IMR-90 (cell line): Measurements from ENCODE around the gene PRSS53. TPM values are rescaled to one million over a fixed set of nuclear protein-coding genes. Genes with fewer than 3 reads are reported as not detected.

Experiments used
- polyA plus RNA-seq, 3 experiments: library from polyadenylated mRNA; depleted of rRNA; stranded (reverse); fragments of >200 nt; gene quantifications; 2 replicates each; pipeline ENCODE4 v1.2.3, GENCODE V29; 2012; ENCODE audit warnings: low replicate concordance in 1 of 3
- total RNA-seq: library from RNA; depleted of rRNA; stranded (reverse); fragments of >200 nt; gene quantifications from 2 replicates; pipeline ENCODE4 v1.2.3, GENCODE V29; 2012; rRNA removed

The PRSS53 gene
- total and polyA plus RNA-seq, 2 of the 4 experiments (the other 2 are of a cell fraction): 0.72 to 5.9 TPM

Other genes with a start within 250 kb of the PRSS53 start
- gene BCL7C, start 194.9 kb downstream of the PRSS53 start, total RNA-seq: 32.3 and 38.6 TPM in 2 replicates
- gene BCL7C, start 194.9 kb downstream of the PRSS53 start, polyA plus RNA-seq (2012; rRNA removed): 34.9 and 54.4 TPM in 2 replicates
- 0.18 and 0.56 TPM in 2 replicates for gene CTF1, start 192.3 kb downstream of the PRSS53 start, total RNA-seq
- gene CTF1, start 192.3 kb downstream of the PRSS53 start, polyA plus RNA-seq (2012; rRNA removed): 12.9 and 13.8 TPM in 2 replicates
- 5.0 and 5.8 TPM in 2 replicates for gene FBXL19, start 165.4 kb downstream of the PRSS53 start, total RNA-seq
- 13.8 and 19.6 TPM in 2 replicates for gene FBXL19, start 165.4 kb downstream of the PRSS53 start, polyA plus RNA-seq (2012; rRNA removed)
- gene ORAI3, start 139.9 kb downstream of the PRSS53 start, total RNA-seq: 6.8 and 6.9 TPM in 2 replicates
- 16.9 TPM in 2 replicates for gene ORAI3, start 139.9 kb downstream of the PRSS53 start, polyA plus RNA-seq (2012; rRNA removed)
- 0.54 and 0.56 TPM in 2 replicates for gene SETD1A, start 131.2 kb downstream of the PRSS53 start, total RNA-seq
- 5.8 and 6.5 TPM in 2 replicates for gene SETD1A, start 131.2 kb downstream of the PRSS53 start, polyA plus RNA-seq (2012; rRNA removed)
- 9.4 and 11.3 TPM in 2 replicates for gene HSD3B7, start 103.7 kb downstream of the PRSS53 start, total RNA-seq
- 8.5 and 9.3 TPM in 2 replicates for gene HSD3B7, start 103.7 kb downstream of the PRSS53 start, polyA plus RNA-seq (2012; rRNA removed)
- gene STX1B, start 78.3 kb downstream of the PRSS53 start, total RNA-seq: 3.9 TPM in 2 replicates
- gene STX1B, start 78.3 kb downstream of the PRSS53 start, polyA plus RNA-seq (2012; rRNA removed): 11.4 and 14.9 TPM in 2 replicates
- 23.5 and 25.0 TPM in 2 replicates for gene STX4, start 55.4 kb downstream of the PRSS53 start, total RNA-seq
- gene STX4, start 55.4 kb downstream of the PRSS53 start, polyA plus RNA-seq (2012; rRNA removed): 66.4 and 67.9 TPM in 2 replicates
- gene ZNF668, start 14.7 kb downstream of the PRSS53 start, total RNA-seq: 4.5 and 5.3 TPM in 2 replicates
- gene ZNF668, start 14.7 kb downstream of the PRSS53 start, polyA plus RNA-seq (2012; rRNA removed): 11.6 and 15.4 TPM in 2 replicates
- 6.8 and 6.9 TPM in 2 replicates for gene ZNF646, start 14.5 kb downstream of the PRSS53 start, total RNA-seq
- gene ZNF646, start 14.5 kb downstream of the PRSS53 start, polyA plus RNA-seq (2012; rRNA removed): 4.9 and 5.5 TPM in 2 replicates
- 61.9 and 65.2 TPM in 2 replicates for gene VKORC1, start 5.9 kb upstream of the PRSS53 start, total RNA-seq
- gene VKORC1, start 5.9 kb upstream of the PRSS53 start, polyA plus RNA-seq (2012; rRNA removed): 317 and 362 TPM in 2 replicates
- gene BCKDK, start 19.4 kb upstream of the PRSS53 start, total RNA-seq: 24.4 and 26.0 TPM in 2 replicates
- 79.3 and 89.7 TPM in 2 replicates for gene BCKDK, start 19.4 kb upstream of the PRSS53 start, polyA plus RNA-seq (2012; rRNA removed)
- 18.9 and 19.4 TPM in 2 replicates for gene KAT8, start 28.7 kb upstream of the PRSS53 start, total RNA-seq
- gene KAT8, start 28.7 kb upstream of the PRSS53 start, polyA plus RNA-seq (2012; rRNA removed): 27.4 and 28.4 TPM in 2 replicates
- not detected in 2 replicates for gene PRSS8, start 46.8 kb upstream of the PRSS53 start, total RNA-seq
- gene PRSS8, start 46.8 kb upstream of the PRSS53 start, polyA plus RNA-seq (2012; rRNA removed): 0.10 TPM in 1 of 2 replicates, not detected in the other
- gene PRSS36, start 61.1 kb upstream of the PRSS53 start, total RNA-seq: under 0.01 and 0.18 TPM in 2 replicates
- 0.55 and 0.72 TPM in 2 replicates for gene PRSS36, start 61.1 kb upstream of the PRSS53 start, polyA plus RNA-seq (2012; rRNA removed)
- 42.8 and 51.9 TPM in 2 replicates for gene FUS, start 91.2 kb upstream of the PRSS53 start, total RNA-seq
- gene FUS, start 91.2 kb upstream of the PRSS53 start, polyA plus RNA-seq (2012; rRNA removed): 313 and 340 TPM in 2 replicates
- gene PYCARD, start 113.8 kb upstream of the PRSS53 start, total RNA-seq: 10.2 and 13.1 TPM in 2 replicates
- 20.5 and 30.1 TPM in 2 replicates for gene PYCARD, start 113.8 kb upstream of the PRSS53 start, polyA plus RNA-seq (2012; rRNA removed)
- gene TRIM72, start 125.2 kb upstream of the PRSS53 start, total RNA-seq: not detected in 2 replicates
- not detected in 2 replicates for gene TRIM72, start 125.2 kb upstream of the PRSS53 start, polyA plus RNA-seq (2012; rRNA removed)
- not detected in 2 replicates for gene PYDC1, start 128.2 kb upstream of the PRSS53 start, total RNA-seq
- gene PYDC1, start 128.2 kb upstream of the PRSS53 start, polyA plus RNA-seq (2012; rRNA removed): not detected in 2 replicates
- under 0.01 TPM in 1 of 2 replicates, not detected in the other for gene ITGAM, start 171.0 kb upstream of the PRSS53 start, total RNA-seq
- not detected in 2 replicates for gene ITGAM, start 171.0 kb upstream of the PRSS53 start, polyA plus RNA-seq (2012; rRNA removed)